Lower leg skin (tissue), 3 donors: ENCODE results near the gene FBN1.

Source experiments
- CTCF ChIP-seq, 3 donors: fragments of 450-650 bp; IDR thresholded peaks; one replicate each; pipeline ENCODE4 v1.5.1; 2016; ENCODE audit warnings: antibody characterized with exemption in 3 of 3, mild to moderate bottlenecking in 3 of 3, moderate library complexity in 2 of 3
- POLR2A ChIP-seq, 2 donors: fragments of 450-650 bp; IDR thresholded peaks; one replicate each; pipeline ENCODE4 v1.6.1; 2016 to 2017; ENCODE audit warnings: antibody characterized with exemption in 2 of 2, mild to moderate bottlenecking in 1 of 2, moderate library complexity in 1 of 2

DNA sequence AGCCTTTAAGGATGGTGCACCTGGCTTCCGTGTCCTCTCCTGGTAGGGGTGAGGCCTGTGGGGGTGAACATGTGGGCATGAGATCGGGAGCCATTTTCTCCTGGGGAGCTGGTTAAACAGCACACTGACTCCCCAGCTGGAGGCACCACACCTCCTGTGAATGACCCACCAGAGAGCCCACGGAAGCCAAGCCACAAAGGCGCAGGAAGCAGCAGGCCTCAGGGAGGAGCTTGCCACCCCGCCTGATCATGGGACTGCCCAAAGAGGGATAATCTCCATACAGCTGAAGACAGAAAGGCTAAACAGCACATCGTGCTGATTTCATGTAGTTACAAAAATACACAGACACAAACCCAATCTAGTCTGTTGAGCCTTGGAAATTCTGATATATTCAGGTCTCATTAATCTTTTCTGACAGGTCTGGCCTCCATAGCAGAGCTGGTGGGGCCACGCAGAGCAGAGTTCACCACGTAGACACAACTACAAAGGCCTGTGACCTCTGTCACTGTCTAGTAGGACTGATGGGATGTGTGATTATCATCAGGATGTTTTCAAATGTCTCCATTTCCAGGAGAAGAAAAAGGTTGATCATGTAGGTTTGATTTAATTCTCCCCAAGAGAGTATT is 239.1 kb downstream of the FBN1 start:
- TF ChIP-seq CTCF (IDR thresholded peaks at IDR 0.05) (no peak), POLR2A (IDR thresholded peaks at IDR 0.05) (no peak)
